Liver (tissue), 9 donors: Measurements from ENCODE around the gene GUCY1A1. TPM values are rescaled to one million over a fixed set of nuclear protein-coding genes. Genes with fewer than 3 reads are reported as not detected.
A peak's percentile ranks its signal among the peaks of the same experiment; 100 is the strongest.

Experiments
- DNase-seq: peaks from one replicate; pipeline ENCODE4 v3.0.0-alpha.2; 2017; ENCODE audit warnings: low spot score
- H3K27ac ChIP-seq, 2 donors: one replicate each; pipeline ENCODE4 v1.7.0; 2013; ENCODE audit warnings: inconsistent platforms in 2 of 2, low read length in 2 of 2, control low read depth in 1 of 2, low read depth in 1 of 2, mild to moderate bottlenecking in 1 of 2
- H3K27me3 ChIP-seq, 4 donors: one replicate each; pipeline versions ENCODE4 v1.6.1 to v1.7.0; 2013; ENCODE audit warnings: low read length in 3 of 4, inconsistent platforms in 1 of 4, mild to moderate bottlenecking in 1 of 4, moderate library complexity in 1 of 4; ENCODE audit not compliant: control insufficient read depth in 4 of 4, insufficient read depth in 4 of 4
- H3K36me3 ChIP-seq, 4 donors: one replicate each; pipeline versions ENCODE4 v1.6.1 to v1.7.0; 2013; ENCODE audit warnings: low read length in 3 of 4, mild to moderate bottlenecking in 3 of 4, low read depth in 1 of 4, moderate library complexity in 1 of 4; ENCODE audit not compliant: control insufficient read depth in 4 of 4, insufficient read depth in 3 of 4
- H3K4me1 ChIP-seq, 4 donors: one replicate each; pipeline versions ENCODE4 v1.6.1 to v1.7.0; 2013; ENCODE audit warnings: low read length in 3 of 4, mild to moderate bottlenecking in 3 of 4, moderate library complexity in 1 of 4; ENCODE audit not compliant: control insufficient read depth in 4 of 4, insufficient read depth in 4 of 4
- H3K4me3 ChIP-seq, 3 donors: one replicate each; pipeline versions ENCODE4 v1.6.1 to v1.7.0; 2013; ENCODE audit warnings: low read length in 3 of 3, control low read depth in 1 of 3, low read depth in 1 of 3, mild to moderate bottlenecking in 1 of 3
- H3K9ac ChIP-seq, 2 donors: one replicate each; pipeline ENCODE4 v1.7.0; 2013; ENCODE audit warnings: low read length in 2 of 2, mild to moderate bottlenecking in 2 of 2, moderate library complexity in 2 of 2, control low read depth in 1 of 2, low read depth in 1 of 2
- H3K9me3 ChIP-seq, 4 donors: one replicate each; pipeline versions ENCODE4 v1.6.1 to v1.7.0; 2013; ENCODE audit warnings: low read length in 3 of 4; ENCODE audit not compliant: control insufficient read depth in 4 of 4
- FOXA2 ChIP-seq: IDR thresholded peaks from 2 replicates; pipeline ENCODE4 v1.6.1; 2016; ENCODE audit warnings: antibody characterized with exemption
- HNF4A ChIP-seq, 2 donors: conservative IDR thresholded peaks; 2 replicates each; pipeline ENCODE4 v1.6.1; 2016; ENCODE audit warnings: antibody characterized with exemption in 2 of 2, mild to moderate bottlenecking in 2 of 2
- HNF4G ChIP-seq: IDR thresholded peaks from 2 replicates; pipeline ENCODE4 v1.6.1; 2016; ENCODE audit warnings: antibody characterized with exemption
- JUND ChIP-seq, 2 donors: IDR thresholded peaks; 2 replicates each; pipeline ENCODE4 v1.6.1; 2016; ENCODE audit warnings: antibody characterized with exemption in 2 of 2
- NR2F2 ChIP-seq: IDR thresholded peaks from 2 replicates; pipeline ENCODE4 v1.6.1; 2016; ENCODE audit warnings: antibody characterized with exemption
- RAD21 ChIP-seq, 2 donors: IDR thresholded peaks; 2 replicates each; pipeline ENCODE4 v1.6.1; 2016; ENCODE audit warnings: antibody characterized with exemption in 2 of 2, mild to moderate bottlenecking in 2 of 2
- TAF1 ChIP-seq: conservative IDR thresholded peaks from 2 replicates; pipeline ENCODE4 v1.6.1; 2016; ENCODE audit warnings: antibody characterized with exemption, mild to moderate bottlenecking
- WGBS: extraction: QIAGEN DNeasy Blood & Tissue Kit; methylation state at CpG from one replicate; pipeline ENCODE4 v1.1.7; 2013; 5-methylcytosine and 5-hydroxymethylcytosine counted together
- polyA plus RNA-seq, 2 donors: library from polyadenylated mRNA; stranded (reverse) in 1 of 2; unstranded in 1 of 2; fragments of 200-250 nt in 1 of 2; fragments of >200 nt in 1 of 2; fragmentation: Nextera tagmentation in 1 of 2; extraction: Ambion mirVana in 1 of 2; gene quantifications; one replicate each; pipeline versions ENCODE4 v1.2.1 to v1.2.3, GENCODE V29; 2013 to 2015
- total RNA-seq, 2 donors: library from RNA; depleted of rRNA; stranded (reverse); fragments of >200 nt; gene quantifications; one replicate each; pipeline ENCODE4 v1.2.3, GENCODE V29; 2014
- TF ChIP-seq, protein P1 (sequence below): IDR thresholded peaks from 2 replicates; pipeline ENCODE4 v1.6.1; 2016; ENCODE audit warnings: antibody characterized with exemption
- TF ChIP-seq, protein P2 (sequence below): fragments of 150-350 bp; IDR thresholded peaks from 2 replicates; pipeline ENCODE4 v1.5.1; 2017; ENCODE audit warnings: improper control_type of control experiment, low read depth, low read length; ENCODE audit not compliant: missing input control
- TF ChIP-seq, protein P3 (sequence below): IDR thresholded peaks from 2 replicates; pipeline ENCODE4 v1.6.1; 2016; ENCODE audit warnings: antibody characterized with exemption, mild to moderate bottlenecking
- TF ChIP-seq, protein P4 (sequence below): IDR thresholded peaks from 2 replicates; pipeline ENCODE4 v1.6.1; 2016; ENCODE audit warnings: antibody characterized with exemption
- donor health status: healthy.
- donor health status: healthy.
- donor health status: healthy.
- donor health status: healthy.
- donor health status: healthy.

Gene GUCY1A1, protein sequence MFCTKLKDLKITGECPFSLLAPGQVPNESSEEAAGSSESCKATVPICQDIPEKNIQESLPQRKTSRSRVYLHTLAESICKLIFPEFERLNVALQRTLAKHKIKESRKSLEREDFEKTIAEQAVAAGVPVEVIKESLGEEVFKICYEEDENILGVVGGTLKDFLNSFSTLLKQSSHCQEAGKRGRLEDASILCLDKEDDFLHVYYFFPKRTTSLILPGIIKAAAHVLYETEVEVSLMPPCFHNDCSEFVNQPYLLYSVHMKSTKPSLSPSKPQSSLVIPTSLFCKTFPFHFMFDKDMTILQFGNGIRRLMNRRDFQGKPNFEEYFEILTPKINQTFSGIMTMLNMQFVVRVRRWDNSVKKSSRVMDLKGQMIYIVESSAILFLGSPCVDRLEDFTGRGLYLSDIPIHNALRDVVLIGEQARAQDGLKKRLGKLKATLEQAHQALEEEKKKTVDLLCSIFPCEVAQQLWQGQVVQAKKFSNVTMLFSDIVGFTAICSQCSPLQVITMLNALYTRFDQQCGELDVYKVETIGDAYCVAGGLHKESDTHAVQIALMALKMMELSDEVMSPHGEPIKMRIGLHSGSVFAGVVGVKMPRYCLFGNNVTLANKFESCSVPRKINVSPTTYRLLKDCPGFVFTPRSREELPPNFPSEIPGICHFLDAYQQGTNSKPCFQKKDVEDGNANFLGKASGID
- total RNA-seq: 10 to 100 TPM in 1 of 2 donors, 1 to 10 TPM in 1; 9.7 to 13.5 TPM
- 1 to 10 TPM; 2.8 to 5.6 TPM for polyA plus RNA-seq

DNA sequence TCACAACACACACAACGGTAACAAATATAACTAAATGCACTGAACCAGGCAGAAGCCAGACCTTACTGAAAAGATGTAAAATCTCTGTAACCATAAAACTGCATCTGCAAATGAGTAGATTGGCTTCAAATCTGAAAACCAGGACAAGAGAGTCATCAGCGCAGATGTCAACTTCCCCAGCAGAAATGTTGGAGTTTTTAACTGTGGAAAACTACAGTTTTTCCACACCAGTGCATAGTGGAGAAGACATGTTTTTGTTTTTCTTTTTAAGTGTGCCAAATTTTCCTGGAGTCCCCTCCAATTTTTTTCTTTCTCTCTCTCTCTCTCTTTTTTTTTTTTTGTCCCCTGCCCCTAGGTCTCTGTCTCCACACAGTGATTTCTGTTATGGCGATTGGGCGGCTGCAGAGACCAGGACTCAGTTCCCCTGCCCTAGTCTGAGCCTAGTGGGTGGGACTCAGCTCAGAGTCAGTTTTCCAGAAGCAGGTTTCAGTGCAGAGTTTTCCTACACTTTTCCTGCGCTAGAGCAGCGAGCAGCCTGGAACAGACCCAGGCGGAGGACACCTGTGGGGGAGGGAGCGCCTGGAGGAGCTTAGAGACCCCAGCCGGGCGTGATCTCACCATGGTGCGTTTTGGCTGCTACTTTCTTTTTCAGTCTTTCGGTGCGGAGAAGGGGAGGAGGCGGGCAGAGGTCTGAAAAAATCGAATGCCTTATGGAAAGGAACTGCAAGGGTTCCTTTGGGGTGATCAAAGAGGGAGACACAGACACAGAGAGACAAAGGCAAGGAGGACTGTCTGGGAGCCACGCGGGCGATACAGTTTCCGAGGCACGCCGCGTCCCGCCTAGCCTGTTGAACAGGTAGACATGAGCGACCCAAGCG, at the start of gene GUCY1A1:
GUCY1A1 (plus strand) TSS at position 505 of the 878 bp plus-strand sequence. CDS start 30,020 bp downstream, outside the sequence.
- Histone ChIP-seq H3K27ac (peak within 1 kb of the TSS; percentile 84 to 95), H3K4me1 (peaks cover 2 to 18% (median 11%) of the 10 kb centered on the region in 4 donors), H3K4me3 (peak within 1 kb of the TSS; percentile 78 to 88 (median 81)), H3K9ac (peak within 1 kb of the TSS; percentile 67 to 71), H3K9me3 (no peaks in the 10 kb centered on the region), H3K27me3 (peaks cover 0 to 6% (median 0%) of the 10 kb centered on the region in 4 donors), H3K36me3 (no peaks in the 10 kb centered on the region)
- 8% methylated on average over 25 of the region's 25 CpGs for WGBS
- TF ChIP-seq RAD21 (IDR thresholded peaks at IDR 0.05): no peak
- no peak for TF ChIP-seq NR2F2
- TF ChIP-seq HNF4A (conservative IDR thresholded peaks at IDR 0.05): no peak
- TF ChIP-seq, protein P1, sequence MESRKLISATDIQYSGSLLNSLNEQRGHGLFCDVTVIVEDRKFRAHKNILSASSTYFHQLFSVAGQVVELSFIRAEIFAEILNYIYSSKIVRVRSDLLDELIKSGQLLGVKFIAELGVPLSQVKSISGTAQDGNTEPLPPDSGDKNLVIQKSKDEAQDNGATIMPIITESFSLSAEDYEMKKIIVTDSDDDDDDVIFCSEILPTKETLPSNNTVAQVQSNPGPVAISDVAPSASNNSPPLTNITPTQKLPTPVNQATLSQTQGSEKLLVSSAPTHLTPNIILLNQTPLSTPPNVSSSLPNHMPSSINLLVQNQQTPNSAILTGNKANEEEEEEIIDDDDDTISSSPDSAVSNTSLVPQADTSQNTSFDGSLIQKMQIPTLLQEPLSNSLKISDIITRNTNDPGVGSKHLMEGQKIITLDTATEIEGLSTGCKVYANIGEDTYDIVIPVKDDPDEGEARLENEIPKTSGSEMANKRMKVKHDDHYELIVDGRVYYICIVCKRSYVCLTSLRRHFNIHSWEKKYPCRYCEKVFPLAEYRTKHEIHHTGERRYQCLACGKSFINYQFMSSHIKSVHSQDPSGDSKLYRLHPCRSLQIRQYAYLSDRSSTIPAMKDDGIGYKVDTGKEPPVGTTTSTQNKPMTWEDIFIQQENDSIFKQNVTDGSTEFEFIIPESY: no peak
- TF ChIP-seq FOXA2: no peak
- TF ChIP-seq, protein P2, sequence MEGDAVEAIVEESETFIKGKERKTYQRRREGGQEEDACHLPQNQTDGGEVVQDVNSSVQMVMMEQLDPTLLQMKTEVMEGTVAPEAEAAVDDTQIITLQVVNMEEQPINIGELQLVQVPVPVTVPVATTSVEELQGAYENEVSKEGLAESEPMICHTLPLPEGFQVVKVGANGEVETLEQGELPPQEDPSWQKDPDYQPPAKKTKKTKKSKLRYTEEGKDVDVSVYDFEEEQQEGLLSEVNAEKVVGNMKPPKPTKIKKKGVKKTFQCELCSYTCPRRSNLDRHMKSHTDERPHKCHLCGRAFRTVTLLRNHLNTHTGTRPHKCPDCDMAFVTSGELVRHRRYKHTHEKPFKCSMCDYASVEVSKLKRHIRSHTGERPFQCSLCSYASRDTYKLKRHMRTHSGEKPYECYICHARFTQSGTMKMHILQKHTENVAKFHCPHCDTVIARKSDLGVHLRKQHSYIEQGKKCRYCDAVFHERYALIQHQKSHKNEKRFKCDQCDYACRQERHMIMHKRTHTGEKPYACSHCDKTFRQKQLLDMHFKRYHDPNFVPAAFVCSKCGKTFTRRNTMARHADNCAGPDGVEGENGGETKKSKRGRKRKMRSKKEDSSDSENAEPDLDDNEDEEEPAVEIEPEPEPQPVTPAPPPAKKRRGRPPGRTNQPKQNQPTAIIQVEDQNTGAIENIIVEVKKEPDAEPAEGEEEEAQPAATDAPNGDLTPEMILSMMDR: no peak
- TF ChIP-seq, protein P3, sequence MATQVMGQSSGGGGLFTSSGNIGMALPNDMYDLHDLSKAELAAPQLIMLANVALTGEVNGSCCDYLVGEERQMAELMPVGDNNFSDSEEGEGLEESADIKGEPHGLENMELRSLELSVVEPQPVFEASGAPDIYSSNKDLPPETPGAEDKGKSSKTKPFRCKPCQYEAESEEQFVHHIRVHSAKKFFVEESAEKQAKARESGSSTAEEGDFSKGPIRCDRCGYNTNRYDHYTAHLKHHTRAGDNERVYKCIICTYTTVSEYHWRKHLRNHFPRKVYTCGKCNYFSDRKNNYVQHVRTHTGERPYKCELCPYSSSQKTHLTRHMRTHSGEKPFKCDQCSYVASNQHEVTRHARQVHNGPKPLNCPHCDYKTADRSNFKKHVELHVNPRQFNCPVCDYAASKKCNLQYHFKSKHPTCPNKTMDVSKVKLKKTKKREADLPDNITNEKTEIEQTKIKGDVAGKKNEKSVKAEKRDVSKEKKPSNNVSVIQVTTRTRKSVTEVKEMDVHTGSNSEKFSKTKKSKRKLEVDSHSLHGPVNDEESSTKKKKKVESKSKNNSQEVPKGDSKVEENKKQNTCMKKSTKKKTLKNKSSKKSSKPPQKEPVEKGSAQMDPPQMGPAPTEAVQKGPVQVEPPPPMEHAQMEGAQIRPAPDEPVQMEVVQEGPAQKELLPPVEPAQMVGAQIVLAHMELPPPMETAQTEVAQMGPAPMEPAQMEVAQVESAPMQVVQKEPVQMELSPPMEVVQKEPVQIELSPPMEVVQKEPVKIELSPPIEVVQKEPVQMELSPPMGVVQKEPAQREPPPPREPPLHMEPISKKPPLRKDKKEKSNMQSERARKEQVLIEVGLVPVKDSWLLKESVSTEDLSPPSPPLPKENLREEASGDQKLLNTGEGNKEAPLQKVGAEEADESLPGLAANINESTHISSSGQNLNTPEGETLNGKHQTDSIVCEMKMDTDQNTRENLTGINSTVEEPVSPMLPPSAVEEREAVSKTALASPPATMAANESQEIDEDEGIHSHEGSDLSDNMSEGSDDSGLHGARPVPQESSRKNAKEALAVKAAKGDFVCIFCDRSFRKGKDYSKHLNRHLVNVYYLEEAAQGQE: no peak
- TF ChIP-seq, protein P4, sequence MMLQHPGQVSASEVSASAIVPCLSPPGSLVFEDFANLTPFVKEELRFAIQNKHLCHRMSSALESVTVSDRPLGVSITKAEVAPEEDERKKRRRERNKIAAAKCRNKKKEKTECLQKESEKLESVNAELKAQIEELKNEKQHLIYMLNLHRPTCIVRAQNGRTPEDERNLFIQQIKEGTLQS: no peak
- no peak for DNase-seq

DNA sequence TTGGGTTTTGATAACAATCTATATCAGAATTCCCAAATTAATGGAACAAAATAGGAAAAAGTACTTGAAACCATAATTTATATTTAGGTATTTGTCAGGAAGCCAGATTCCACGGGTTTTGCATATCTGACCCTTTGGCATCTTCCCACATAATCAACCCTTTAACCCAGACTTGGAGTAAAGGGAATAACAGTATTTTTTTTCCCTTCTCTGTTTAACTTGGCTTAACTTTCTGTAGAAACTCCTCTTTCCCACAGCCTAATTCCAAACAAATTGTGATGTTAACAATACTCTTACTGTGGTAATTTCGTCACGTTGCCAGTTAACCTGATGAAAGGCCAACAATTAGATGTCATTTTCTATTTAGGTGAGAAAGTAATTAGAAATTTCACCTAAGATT, 49.4 kb upstream of the GUCY1A1 start:
- H3K27me3 ChIP-seq: no peaks in the 10 kb centered on the region
- H3K9ac ChIP-seq: no peak overlapping the region
- H3K9me3 ChIP-seq: no peaks in the 10 kb centered on the region
- H3K4me3 ChIP-seq: no peak overlapping the region
- no peaks in the 10 kb centered on the region for H3K36me3 ChIP-seq
- no peak for DNase-seq
- H3K4me1 ChIP-seq: no peaks in the 10 kb centered on the region
- no peak for TF ChIP-seq HNF4G
- TF ChIP-seq, protein P3: no peak
- no peak for TF ChIP-seq JUND (IDR thresholded peaks at IDR 0.05)
- peak; percentile 58 for TF ChIP-seq NR2F2
- no peak for TF ChIP-seq TAF1
- WGBS: 42% methylated on average over 3 of the region's 3 CpGs
- no peak overlapping the region for H3K27ac ChIP-seq
